Sigmoid colon (tissue), 3 donors: ENCODE results near the gene CHST8.

Experiments
- CTCF ChIP-seq, 4 experiments: fragments of 450-650 bp in 3 of 4; fragments of 200-600 bp in 1 of 4; IDR thresholded peaks; one replicate each; pipeline ENCODE4 v1.5.1; 2016 to 2019; ENCODE audit warnings: antibody characterized with exemption in 4 of 4, mild to moderate bottlenecking in 3 of 4, moderate library complexity in 2 of 4
- POLR2A ChIP-seq, 2 donors: fragments of 450-650 bp; IDR thresholded peaks; one replicate each; pipeline ENCODE4 v1.6.1; 2016; ENCODE audit warnings: antibody characterized with exemption in 2 of 2, mild to moderate bottlenecking in 2 of 2, moderate library complexity in 2 of 2

GRCh38 chr19:33701565-33701964, 79.8 kb downstream of the CHST8 start:
- TF ChIP-seq CTCF (IDR thresholded peaks at IDR 0.05) = no peak
- no peak for TF ChIP-seq POLR2A (IDR thresholded peaks at IDR 0.05)
